GM23338 (cell line): ENCODE data around the gene GIPC2. TPM values are rescaled to one million over a fixed set of nuclear protein-coding genes. Genes with fewer than 3 reads are reported as not detected.

Experiments
- ATAC-seq: fragments of 200-7000 bp; cut with Tn5 transposase; 3 replicates; pipeline ENCODE4 v1.9.1; 2020
- DNase-seq: peaks from one replicate; pipeline ENCODE4 v3.0.0-alpha.2; 2015; ENCODE audit warnings: low spot score
- H2AFZ ChIP-seq: fragments of 200-600 bp; sonication (generic); 2 replicates; pipeline ENCODE4 v1.8.0; 2016; ENCODE audit warnings: antibody characterized with exemption, mild to moderate bottlenecking, moderate library complexity
- H3F3A ChIP-seq: fragments of 200-600 bp; sonication (generic); replicated peaks from 2 replicates; pipeline ENCODE4 v1.8.0; 2017; ENCODE audit warnings: antibody characterized with exemption, mixed run types, low read depth
- H3K27ac ChIP-seq: fragments of 200-600 bp; sonication (generic); 2 replicates; pipeline ENCODE4 v1.6.1; 2016; ENCODE audit warnings: low read depth
- H3K27me3 ChIP-seq: fragments of 200-600 bp; sonication (generic); 2 replicates; pipeline ENCODE4 v1.8.0; 2016; ENCODE audit warnings: mild to moderate bottlenecking, mixed run types, moderate library complexity; ENCODE audit not compliant: insufficient read depth
- H3K36me3 ChIP-seq: fragments of 200-600 bp; sonication (generic); 2 replicates; pipeline ENCODE4 v1.8.0; 2016; ENCODE audit warnings: mild to moderate bottlenecking; ENCODE audit not compliant: insufficient read depth
- H3K4me1 ChIP-seq: fragments of 200-600 bp; sonication (generic); 2 replicates; pipeline ENCODE4 v1.8.0; 2016; ENCODE audit warnings: mild to moderate bottlenecking, moderate library complexity; ENCODE audit not compliant: insufficient read depth
- H3K4me2 ChIP-seq: fragments of 200-600 bp; sonication (generic); 2 replicates; pipeline ENCODE4 v1.7.1; 2017; ENCODE audit warnings: mixed run types
- H3K4me3 ChIP-seq: fragments of 200-600 bp; sonication (generic); 2 replicates; pipeline ENCODE4 v1.6.1; 2016; ENCODE audit warnings: mixed run types
- H3K79me2 ChIP-seq: fragments of 200-600 bp; sonication (generic); replicated peaks from 2 replicates; pipeline ENCODE4 v1.8.0; 2017; ENCODE audit warnings: mild to moderate bottlenecking; ENCODE audit not compliant: insufficient read depth
- H3K9me2 ChIP-seq: fragments of 200-600 bp; sonication (generic); 2 replicates; pipeline ENCODE4 v1.8.0; 2017; ENCODE audit not compliant: insufficient read depth
- H4K20me1 ChIP-seq: fragments of 200-600 bp; sonication (generic); replicated peaks from 2 replicates; pipeline ENCODE4 v1.8.0; 2017; ENCODE audit warnings: mild to moderate bottlenecking; ENCODE audit not compliant: insufficient read depth
- H3K27ac Mint-ChIP-seq: 2 replicates; pipeline ENCODE4 v1.8.0; 2020; ENCODE audit warnings: inconsistent platforms, mild to moderate bottlenecking, moderate library complexity, mixed read lengths
- H3K27me3 Mint-ChIP-seq: 3 replicates; pipeline ENCODE4 v1.8.0; 2022; ENCODE audit warnings: low read depth, mild to moderate bottlenecking, moderate library complexity, mixed read lengths, inconsistent platforms; ENCODE audit not compliant: insufficient read depth, poor library complexity
- H3K36me3 Mint-ChIP-seq: 3 replicates; pipeline ENCODE4 v1.8.0; 2021; ENCODE audit warnings: low read depth, mild to moderate bottlenecking, inconsistent platforms, moderate library complexity, mixed read lengths
- H3K4me1 Mint-ChIP-seq: 3 replicates; pipeline ENCODE4 v1.8.0; 2020; ENCODE audit warnings: mild to moderate bottlenecking, inconsistent platforms, mixed read lengths
- H3K4me3 Mint-ChIP-seq: 3 replicates; pipeline ENCODE4 v1.8.0; 2021; ENCODE audit warnings: moderate library complexity, mild to moderate bottlenecking, inconsistent platforms, mixed read lengths
- H3K9me3 Mint-ChIP-seq: 3 replicates; pipeline ENCODE4 v1.8.0; 2020; ENCODE audit warnings: moderate library complexity, mild to moderate bottlenecking, inconsistent platforms, mixed read lengths
- CREB1 ChIP-seq: fragments of 250-450 bp; sonication (Bioruptor Pico); IDR thresholded peaks from 2 replicates; pipeline ENCODE4 v1.5.0; 2020; ENCODE audit warnings: low read depth, mild to moderate bottlenecking, moderate library complexity
- ETS1 ChIP-seq: IDR thresholded peaks from 2 replicates; pipeline ENCODE4 v1.6.1; 2016; ENCODE audit warnings: antibody characterized with exemption
- EZH2 ChIP-seq: fragments of 200-600 bp; sonication (generic); IDR thresholded peaks from one replicate; pipeline ENCODE4 v1.8.0; 2017; ENCODE audit warnings: antibody characterized with exemption, mild to moderate bottlenecking, low read depth; ENCODE audit not compliant: unreplicated experiment
- EZH2phosphoT487 ChIP-seq: fragments of 200-600 bp; sonication (generic); IDR thresholded peaks from one replicate; pipeline ENCODE4 v1.8.1; 2018; ENCODE audit warnings: antibody characterized with exemption; ENCODE audit not compliant: unreplicated experiment
- JUNB ChIP-seq: IDR thresholded peaks from one replicate; pipeline ENCODE4 v1.6.1; 2016; ENCODE audit warnings: antibody characterized with exemption; ENCODE audit not compliant: unreplicated experiment
- NANOG ChIP-seq: IDR thresholded peaks from 2 replicates; pipeline ENCODE4 v1.6.1; 2016; ENCODE audit warnings: antibody characterized with exemption, borderline replicate concordance
- POLR2AphosphoS5 ChIP-seq: IDR thresholded peaks from 2 replicates; pipeline ENCODE4 v1.6.1; 2016; ENCODE audit warnings: antibody characterized with exemption, low read depth
- REST ChIP-seq: IDR thresholded peaks from one replicate; pipeline ENCODE4 v1.6.1; 2018; ENCODE audit warnings: antibody characterized with exemption; ENCODE audit not compliant: unreplicated experiment
- STAT1 ChIP-seq: IDR thresholded peaks from one replicate; pipeline ENCODE4 v1.6.1; 2016; ENCODE audit warnings: antibody characterized with exemption; ENCODE audit not compliant: unreplicated experiment
- ZNF114 ChIP-seq: fragments of 250-450 bp; sonication (Bioruptor Pico); IDR thresholded peaks from 2 replicates; pipeline ENCODE4 v1.5.0; 2020; ENCODE audit warnings: mild to moderate bottlenecking, moderate library complexity
- ZNF331 ChIP-seq: fragments of 250-450 bp; sonication (Bioruptor Pico); IDR thresholded peaks from 2 replicates; pipeline ENCODE4 v1.5.0; 2020; ENCODE audit warnings: low read depth, mild to moderate bottlenecking, moderate library complexity
- polyA plus RNA-seq: library from polyadenylated mRNA; unstranded; fragments of >200 nt; fragmentation: Nextera tagmentation; extraction: Ambion mirVana; gene quantifications from 2 replicates; pipeline ENCODE4 v1.2.1, GENCODE V29; 2016
- total RNA-seq: library from RNA; depleted of rRNA; stranded (reverse); fragments of >200 nt; shearing (Covaris generic); gene quantifications from 2 replicates; pipeline ENCODE4 v1.2.3, GENCODE V29; 2014
- TF ChIP-seq, protein P1 (sequence below): fragments of 250-450 bp; sonication (Bioruptor Pico); IDR thresholded peaks from 2 replicates; pipeline ENCODE4 v1.5.0; 2020; ENCODE audit warnings: mild to moderate bottlenecking, moderate library complexity
- TF ChIP-seq, protein P2 (sequence below), 2 experiments: fragments of 200-600 bp in 1 of 2; sonication (generic) in 1 of 2; conservative IDR thresholded peaks; 2 replicates each; pipeline versions ENCODE4 v1.5.1 to v1.6.1; 2016 to 2017; ENCODE audit warnings: antibody characterized with exemption in 2 of 2, low read depth in 2 of 2, mild to moderate bottlenecking in 2 of 2, moderate library complexity in 1 of 2

GIPC2 gene
- total and polyA plus RNA-seq, 2 experiments from 2014 or later = 1.2 to 1.5 TPM

DNA sequence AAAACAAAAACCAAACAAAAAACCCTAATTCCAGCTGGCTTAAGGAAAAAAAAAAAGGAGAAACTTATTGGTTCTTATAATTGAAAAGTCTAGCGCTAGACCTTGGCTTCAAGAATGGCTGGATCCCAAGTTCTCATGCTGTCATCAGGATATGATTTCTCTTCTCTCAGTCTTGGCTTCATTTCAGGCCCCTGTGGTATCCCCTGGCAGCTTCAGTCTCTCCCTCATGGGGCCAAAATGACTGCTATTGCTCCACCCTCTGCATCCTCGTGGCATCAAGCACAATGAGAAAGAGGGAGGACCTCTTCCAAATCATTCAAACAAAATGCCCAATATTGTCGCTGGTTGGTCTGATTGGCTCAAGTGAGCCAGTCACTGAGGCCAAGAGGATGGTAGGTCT lies 80.7 kb downstream of the GIPC2 start:
- H4K20me1 ChIP-seq = no peaks in the 10 kb centered on the region
- Mint-ChIP-seq H3K4me3 (no peak overlapping the region), H3K9me3 (no peaks in the 10 kb centered on the region; the same call in 2 of the 3 replicates), H3K36me3 (no peaks in the 10 kb centered on the region), H3K27ac (no peak overlapping the region), H3K27me3 (no peaks in the 10 kb centered on the region), H3K4me1 (no peaks in the 10 kb centered on the region)
- H3K9me2 ChIP-seq = no peaks in the 10 kb centered on the region
- no peaks in the 10 kb centered on the region for H3K27me3 ChIP-seq
- H2AFZ ChIP-seq = no peak overlapping the region
- no peaks in the 10 kb centered on the region for H3F3A ChIP-seq
- H3K36me3 ChIP-seq = no peaks in the 10 kb centered on the region
- H3K4me2 ChIP-seq = no peak overlapping the region
- no peak for ATAC-seq
- TF ChIP-seq ZNF114 (CRISPR knock-in tag) (no peak), STAT1 (no peak), CREB1 (CRISPR knock-in tag) (no peak), REST (no peak), EZH2phosphoT487 (no peak), POLR2AphosphoS5 (no peak), EZH2 (no peak), ETS1 (no peak), ZNF331 (no peak), JUNB (no peak), NANOG (no peak)
- TF ChIP-seq, protein P1, sequence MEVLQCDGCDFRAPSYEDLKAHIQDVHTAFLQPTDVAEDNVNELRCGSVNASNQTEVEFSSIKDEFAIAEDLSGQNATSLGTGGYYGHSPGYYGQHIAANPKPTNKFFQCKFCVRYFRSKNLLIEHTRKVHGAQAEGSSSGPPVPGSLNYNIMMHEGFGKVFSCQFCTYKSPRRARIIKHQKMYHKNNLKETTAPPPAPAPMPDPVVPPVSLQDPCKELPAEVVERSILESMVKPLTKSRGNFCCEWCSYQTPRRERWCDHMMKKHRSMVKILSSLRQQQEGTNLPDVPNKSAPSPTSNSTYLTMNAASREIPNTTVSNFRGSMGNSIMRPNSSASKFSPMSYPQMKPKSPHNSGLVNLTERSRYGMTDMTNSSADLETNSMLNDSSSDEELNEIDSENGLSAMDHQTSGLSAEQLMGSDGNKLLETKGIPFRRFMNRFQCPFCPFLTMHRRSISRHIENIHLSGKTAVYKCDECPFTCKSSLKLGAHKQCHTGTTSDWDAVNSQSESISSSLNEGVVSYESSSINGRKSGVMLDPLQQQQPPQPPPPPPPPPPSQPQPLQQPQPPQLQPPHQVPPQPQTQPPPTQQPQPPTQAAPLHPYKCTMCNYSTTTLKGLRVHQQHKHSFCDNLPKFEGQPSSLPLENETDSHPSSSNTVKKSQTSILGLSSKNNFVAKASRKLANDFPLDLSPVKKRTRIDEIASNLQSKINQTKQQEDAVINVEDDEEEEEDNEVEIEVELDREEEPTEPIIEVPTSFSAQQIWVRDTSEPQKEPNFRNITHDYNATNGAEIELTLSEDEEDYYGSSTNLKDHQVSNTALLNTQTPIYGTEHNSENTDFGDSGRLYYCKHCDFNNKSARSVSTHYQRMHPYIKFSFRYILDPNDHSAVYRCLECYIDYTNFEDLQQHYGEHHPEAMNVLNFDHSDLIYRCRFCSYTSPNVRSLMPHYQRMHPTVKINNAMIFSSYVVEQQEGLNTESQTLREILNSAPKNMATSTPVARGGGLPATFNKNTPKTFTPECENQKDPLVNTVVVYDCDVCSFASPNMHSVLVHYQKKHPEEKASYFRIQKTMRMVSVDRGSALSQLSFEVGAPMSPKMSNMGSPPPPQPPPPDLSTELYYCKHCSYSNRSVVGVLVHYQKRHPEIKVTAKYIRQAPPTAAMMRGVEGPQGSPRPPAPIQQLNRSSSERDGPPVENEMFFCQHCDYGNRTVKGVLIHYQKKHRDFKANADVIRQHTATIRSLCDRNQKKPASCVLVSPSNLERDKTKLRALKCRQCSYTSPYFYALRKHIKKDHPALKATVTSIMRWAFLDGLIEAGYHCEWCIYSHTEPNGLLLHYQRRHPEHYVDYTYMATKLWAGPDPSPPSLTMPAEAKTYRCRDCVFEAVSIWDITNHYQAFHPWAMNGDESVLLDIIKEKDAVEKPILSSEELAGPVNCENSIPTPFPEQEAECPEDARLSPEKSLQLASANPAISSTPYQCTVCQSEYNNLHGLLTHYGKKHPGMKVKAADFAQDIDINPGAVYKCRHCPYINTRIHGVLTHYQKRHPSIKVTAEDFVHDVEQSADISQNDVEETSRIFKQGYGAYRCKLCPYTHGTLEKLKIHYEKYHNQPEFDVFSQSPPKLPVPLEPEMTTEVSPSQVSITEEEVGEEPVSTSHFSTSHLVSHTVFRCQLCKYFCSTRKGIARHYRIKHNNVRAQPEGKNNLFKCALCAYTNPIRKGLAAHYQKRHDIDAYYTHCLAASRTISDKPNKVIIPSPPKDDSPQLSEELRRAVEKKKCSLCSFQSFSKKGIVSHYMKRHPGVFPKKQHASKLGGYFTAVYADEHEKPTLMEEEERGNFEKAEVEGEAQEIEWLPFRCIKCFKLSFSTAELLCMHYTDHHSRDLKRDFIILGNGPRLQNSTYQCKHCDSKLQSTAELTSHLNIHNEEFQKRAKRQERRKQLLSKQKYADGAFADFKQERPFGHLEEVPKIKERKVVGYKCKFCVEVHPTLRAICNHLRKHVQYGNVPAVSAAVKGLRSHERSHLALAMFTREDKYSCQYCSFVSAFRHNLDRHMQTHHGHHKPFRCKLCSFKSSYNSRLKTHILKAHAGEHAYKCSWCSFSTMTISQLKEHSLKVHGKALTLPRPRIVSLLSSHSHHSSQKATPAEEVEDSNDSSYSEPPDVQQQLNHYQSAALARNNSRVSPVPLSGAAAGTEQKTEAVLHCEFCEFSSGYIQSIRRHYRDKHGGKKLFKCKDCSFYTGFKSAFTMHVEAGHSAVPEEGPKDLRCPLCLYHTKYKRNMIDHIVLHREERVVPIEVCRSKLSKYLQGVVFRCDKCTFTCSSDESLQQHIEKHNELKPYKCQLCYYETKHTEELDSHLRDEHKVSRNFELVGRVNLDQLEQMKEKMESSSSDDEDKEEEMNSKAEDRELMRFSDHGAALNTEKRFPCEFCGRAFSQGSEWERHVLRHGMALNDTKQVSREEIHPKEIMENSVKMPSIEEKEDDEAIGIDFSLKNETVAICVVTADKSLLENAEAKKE = no peak
- TF ChIP-seq, protein P2, sequence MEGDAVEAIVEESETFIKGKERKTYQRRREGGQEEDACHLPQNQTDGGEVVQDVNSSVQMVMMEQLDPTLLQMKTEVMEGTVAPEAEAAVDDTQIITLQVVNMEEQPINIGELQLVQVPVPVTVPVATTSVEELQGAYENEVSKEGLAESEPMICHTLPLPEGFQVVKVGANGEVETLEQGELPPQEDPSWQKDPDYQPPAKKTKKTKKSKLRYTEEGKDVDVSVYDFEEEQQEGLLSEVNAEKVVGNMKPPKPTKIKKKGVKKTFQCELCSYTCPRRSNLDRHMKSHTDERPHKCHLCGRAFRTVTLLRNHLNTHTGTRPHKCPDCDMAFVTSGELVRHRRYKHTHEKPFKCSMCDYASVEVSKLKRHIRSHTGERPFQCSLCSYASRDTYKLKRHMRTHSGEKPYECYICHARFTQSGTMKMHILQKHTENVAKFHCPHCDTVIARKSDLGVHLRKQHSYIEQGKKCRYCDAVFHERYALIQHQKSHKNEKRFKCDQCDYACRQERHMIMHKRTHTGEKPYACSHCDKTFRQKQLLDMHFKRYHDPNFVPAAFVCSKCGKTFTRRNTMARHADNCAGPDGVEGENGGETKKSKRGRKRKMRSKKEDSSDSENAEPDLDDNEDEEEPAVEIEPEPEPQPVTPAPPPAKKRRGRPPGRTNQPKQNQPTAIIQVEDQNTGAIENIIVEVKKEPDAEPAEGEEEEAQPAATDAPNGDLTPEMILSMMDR (conservative IDR thresholded peaks at IDR 0.05; ENCODE audit: low read depth in 2 of 2) = no peak
- H3K79me2 ChIP-seq = no peaks in the 10 kb centered on the region
- H3K4me3 ChIP-seq = no peak overlapping the region
- H3K27ac ChIP-seq = no peak overlapping the region
- DNase-seq = no peak
- no peaks in the 10 kb centered on the region for H3K4me1 ChIP-seq
